HepG2 (cell line): ENCODE results near the gene OTP. TPM values are rescaled to one million over a fixed set of nuclear protein-coding genes. Genes with fewer than 3 reads are reported as not detected.

Experiments
- ATAC-seq: fragments of 200-7000 bp; cut with Tn5 transposase; 3 replicates; pipeline ENCODE4 v1.9.1; 2020; ENCODE audit warnings: mild to moderate bottlenecking, moderate library complexity
- BruUV-seq: library from RNA; stranded (reverse); fragments of 400-500 nt; replicated peaks from 2 replicates; lab custom pipeline; 2021; lab: Mats Ljungman, UMichigan
- CTCF ChIA-PET: fragments of 300-600 bp; formaldehyde crosslinking; extraction: SDS; loops from one replicate; lab custom pipeline; 2021; ENCODE audit warnings: low total read pairs, inconsistent platforms, low intra/inter-chr PET ratio; lab: Yijun Ruan, JAX
- POLR2A ChIA-PET: fragments of 350-600 bp; sonication (Branson Sonifier 250); formaldehyde crosslinking; loops from one replicate; lab custom pipeline; 2020; ENCODE audit warnings: antibody characterized with exemption, inconsistent platforms; lab: Yijun Ruan, JAX
- DNase-seq: peaks from one replicate; pipeline ENCODE4 v3.0.0-alpha.2; 2015; ENCODE audit warnings: low spot score
- FAIRE-seq: peaks from 3 replicates; lab custom pipeline; 2011; peaks lifted over from hg19 to GRCh38; lab: Jason Lieb, UNC
- H2AFZ ChIP-seq: one replicate; pipeline ENCODE4 v1.6.1; 2011; ENCODE audit warnings: low read length, inconsistent platforms
- H3K27ac ChIP-seq: fragments of 300-600 bp; 3 replicates; pipeline ENCODE4 v1.8.0; 2011; ENCODE audit warnings: mixed run types, mild to moderate bottlenecking, mixed read lengths, low read length, inconsistent platforms; ENCODE audit not compliant: insufficient read depth; ENCODE audit errors: extremely low read length
- H3K27me3 ChIP-seq, 2 experiments: fragments of 200-600 bp in 1 of 2; 2 replicates in 1 of 2; 3 replicates in 1 of 2; pipeline versions ENCODE4 v1.6.0 to v1.8.0; 2011; ENCODE audit warnings: low read length in 2 of 2, mild to moderate bottlenecking in 2 of 2, moderate library complexity in 2 of 2, inconsistent platforms in 1 of 2; ENCODE audit not compliant: insufficient read depth in 2 of 2, control insufficient read depth in 1 of 2
- H3K36me3 ChIP-seq, 2 experiments: fragments of 200-600 bp in 1 of 2; replicated peaks in 1 of 2; 2 replicates in 1 of 2; 3 replicates in 1 of 2; pipeline versions ENCODE4 v1.5.1 to v1.8.0; 2011; ENCODE audit warnings: low read length in 2 of 2, inconsistent platforms in 1 of 2; ENCODE audit not compliant: insufficient read depth in 2 of 2, control insufficient read depth in 1 of 2
- H3K4me1 ChIP-seq: 2 replicates; pipeline ENCODE4 v1.5.1; 2012; ENCODE audit warnings: low read length, inconsistent platforms; ENCODE audit not compliant: insufficient read depth
- H3K4me2 ChIP-seq: 2 replicates; pipeline ENCODE4 v1.6.0; 2011; ENCODE audit warnings: low read depth, low read length, inconsistent platforms
- H3K4me3 ChIP-seq, 3 experiments: fragments of 200-600 bp in 1 of 3; sonication (generic), shearing (Covaris generic) in 1 of 3; replicated peaks in 1 of 3; 2 replicates each; pipeline ENCODE4 v1.5.1; 2011 to 2016; ENCODE audit warnings: low read length in 3 of 3, inconsistent platforms in 2 of 3, low read depth in 2 of 3, mild to moderate bottlenecking in 2 of 3, control low read depth in 1 of 3, mixed read lengths in 1 of 3; ENCODE audit not compliant: insufficient read depth in 1 of 3
- H3K79me2 ChIP-seq: one replicate; pipeline ENCODE4 v1.6.1; 2011; ENCODE audit warnings: low read length, inconsistent platforms; ENCODE audit not compliant: insufficient read depth
- H3K9ac ChIP-seq: 2 replicates; pipeline ENCODE4 v1.6.0; 2011; ENCODE audit warnings: mild to moderate bottlenecking, low read depth, low read length, inconsistent platforms; ENCODE audit not compliant: insufficient read depth
- H3K9me3 ChIP-seq: 2 replicates; pipeline ENCODE4 v1.5.1; 2012; ENCODE audit warnings: mild to moderate bottlenecking, low read length
- H4K20me1 ChIP-seq: 2 replicates; pipeline ENCODE4 v1.6.0; 2011; ENCODE audit warnings: inconsistent platforms, mild to moderate bottlenecking, low read length, moderate library complexity; ENCODE audit not compliant: insufficient read depth
- FOSL1 ChIP-seq: sonication (generic); formaldehyde crosslinking; IDR thresholded peaks from 2 replicates; pipeline ENCODE4 v1.9.0; 2021; ENCODE audit warnings: missing genetic modification reagents, borderline replicate concordance
- GZF1 ChIP-seq: sonication (generic); formaldehyde crosslinking; IDR thresholded peaks from 2 replicates; pipeline ENCODE4 v1.5.1; 2020; ENCODE audit warnings: mild to moderate bottlenecking, missing genetic modification reagents
- RARG ChIP-seq: sonication (generic); formaldehyde crosslinking; IDR thresholded peaks from 2 replicates; pipeline ENCODE4 v1.4.0; 2020; ENCODE audit warnings: low read depth, mild to moderate bottlenecking, missing genetic modification reagents
- RFX1 ChIP-seq: fragments of 450-650 bp; IDR thresholded peaks from 2 replicates; pipeline ENCODE4 v1.6.1; 2017
- TEAD2 ChIP-seq: sonication (generic); formaldehyde crosslinking; IDR thresholded peaks from 2 replicates; pipeline ENCODE4 v1.9.0; 2021; ENCODE audit warnings: missing genetic modification reagents
- THYN1 ChIP-seq: sonication (generic); formaldehyde crosslinking; IDR thresholded peaks from 2 replicates; pipeline ENCODE4 v1.8.1; 2023; ENCODE audit warnings: low read depth, mild to moderate bottlenecking, moderate library complexity, missing genetic modification reagents, borderline replicate concordance
- ZBTB21 ChIP-seq: sonication (generic); formaldehyde crosslinking; IDR thresholded peaks from 2 replicates; pipeline ENCODE4 v1.4.0; 2020; ENCODE audit warnings: missing genetic modification reagents
- ZFP36L1 ChIP-seq: sonication (generic); formaldehyde crosslinking; IDR thresholded peaks from 2 replicates; pipeline ENCODE4 v1.8.0; 2022; ENCODE audit warnings: mild to moderate bottlenecking, missing genetic modification reagents, moderate library complexity
- ZNF20 ChIP-seq: sonication (generic); formaldehyde crosslinking; IDR thresholded peaks from 2 replicates; pipeline ENCODE4 v1.4.0; 2020; ENCODE audit warnings: mild to moderate bottlenecking, moderate library complexity, missing genetic modification reagents
- ZNF383 ChIP-seq: sonication (generic); formaldehyde crosslinking; IDR thresholded peaks from 2 replicates; pipeline ENCODE4 v1.4.0; 2020; ENCODE audit warnings: missing genetic modification reagents, mild to moderate bottlenecking, borderline replicate concordance
- ZNF414 ChIP-seq: sonication (generic); formaldehyde crosslinking; IDR thresholded peaks from 2 replicates; pipeline ENCODE4 v1.5.0; 2020; ENCODE audit warnings: missing genetic modification reagents
- ZNF768 ChIP-seq: sonication (generic); formaldehyde crosslinking; IDR thresholded peaks from 2 replicates; pipeline ENCODE4 v1.4.0; 2020; ENCODE audit warnings: missing genetic modification reagents
- WGBS: methylation state at CpG from one replicate; pipeline ENCODE4 v1.1.6; 2017; ENCODE audit warnings: low lambda C conversion rate; 5-methylcytosine and 5-hydroxymethylcytosine counted together
- in situ Hi-C: cut with HindIII; loops from 2 replicates; pipeline ENCODE4 v1.10.0; 2017; ENCODE audit warnings: low pct_unique_long_range_greater_than_20kb; ENCODE audit not compliant: extremely low pct_ligation_motif_present
- intact Hi-C: fragments of 100-400 bp; cut with micrococcal nuclease; formaldehyde crosslinking; loops from one replicate; pipeline ENCODE4 v1.10.0; 2022; ENCODE audit not compliant: unreplicated experiment
- polyA plus RNA-seq, 8 experiments: library from polyadenylated mRNA; depleted of rRNA in 3 of 8; stranded (reverse) in 7 of 8; unstranded in 1 of 8; fragments of >200 nt; fragmentation: Illumina TruSeq in 4 of 8; extraction: Trizol in 4 of 8; gene quantifications; 2 replicates each; pipeline versions ENCODE4 v1.2.1 to v1.2.3, GENCODE V29; 2011 to 2016; ENCODE audit warnings: low read depth in 4 of 8, missing spikeins in 1 of 8, mixed read lengths in 1 of 8; ENCODE audit not compliant: insufficient read depth in 1 of 8
- total RNA-seq, 5 experiments: library from RNA; depleted of rRNA; stranded (reverse); fragments of >200 nt; fragmentation: Illumina TruSeq; extraction: Trizol; gene quantifications; 2 replicates each; pipeline ENCODE4 v1.2.3, GENCODE V29; 2016; ENCODE audit warnings: low read depth in 1 of 5

Gene OTP
- total and polyA plus RNA-seq, 2 of the 13 experiments (the other 11 are each of a cell fraction or from before 2014, with no cell fraction given) = not detected

- no peak for FAIRE-seq
- no peaks in the 10 kb centered on the region for H3K36me3 ChIP-seq
Measured at GRCh38 chr5:77621440-77621839, 17.1 kb downstream of the OTP start.

GRCh38 chr5:77620405-77620804 lies 18.1 kb downstream of the OTP start:
- H3K4me2 ChIP-seq = no peak overlapping the region
- H2AFZ ChIP-seq = no peak overlapping the region
- FAIRE-seq = no peak
- no peaks in the 10 kb centered on the region for H3K79me2 ChIP-seq
- ATAC-seq = peak; percentile 29; the same call in 2 of the 3 replicates
- H3K27ac ChIP-seq = no peak overlapping the region
- no peak overlapping the region for H3K4me3 ChIP-seq
- in situ Hi-C loops (no loop called here), intact Hi-C loops (no loop called here)
- no peaks in the 10 kb centered on the region; a peak in 2 of 5 replicates for H3K27me3 ChIP-seq
- DNase-seq = peak; percentile 14
- no TSS peak for BruUV-seq
- H3K9ac ChIP-seq = no peak overlapping the region
- POLR2A ChIA-PET = no interaction called here
- H3K9me3 ChIP-seq = no peaks in the 10 kb centered on the region
- no peaks in the 10 kb centered on the region for H3K4me1 ChIP-seq
- H3K36me3 ChIP-seq = no peaks in the 10 kb centered on the region
- TF ChIP-seq RFX1 = 0 out of 2 replicates have a peak, but pooled peaks have one; percentile 25
- no peak for TF ChIP-seq TEAD2
- TF ChIP-seq, all 625 proteins: peak for 1
- 22% methylated on average over 4 of the region's 4 CpGs for WGBS
- H4K20me1 ChIP-seq = no peaks in the 10 kb centered on the region
- CTCF ChIA-PET = no interaction called here

More at GRCh38 chr5:77621440-77621839, 17.1 kb downstream of the OTP start:
- Histone ChIP-seq H2AFZ (no peak overlapping the region), H3K9ac (no peak overlapping the region), H3K4me3 (no peak overlapping the region), H3K79me2 (no peaks in the 10 kb centered on the region), H3K27me3 (no peaks in the 10 kb centered on the region; a peak in 2 of 5 replicates), H3K27ac (no peak overlapping the region), H3K4me1 (no peaks in the 10 kb centered on the region), H3K4me2 (no peak overlapping the region), H3K9me3 (no peaks in the 10 kb centered on the region), H4K20me1 (no peaks in the 10 kb centered on the region)
- WGBS = 83% methylated on average over 5 of the region's 5 CpGs
- BruUV-seq = no TSS peak
- CTCF ChIA-PET = no interaction called here
- POLR2A ChIA-PET = no interaction called here
- DNase-seq = no peak
- TF ChIP-seq FOSL1 (CRISPR knock-in tag) (no peak), THYN1 (CRISPR knock-in tag) (no peak), ZBTB21 (CRISPR knock-in tag) (no peak), ZNF383 (CRISPR knock-in tag) (no peak), ZNF20 (CRISPR knock-in tag) (no peak), ZNF768 (no peak), RARG (CRISPR knock-in tag) (no peak), ZNF414 (CRISPR knock-in tag) (no peak), ZFP36L1 (no peak), GZF1 (no peak)
- ATAC-seq = no peak
- intact Hi-C loops (no loop called here), in situ Hi-C loops (no loop called here)
